NCI-H82 (cell line): ENCODE results near the gene TRAPPC2L.
"Not testable (repeated sequence)": the region's sequence is repeated elsewhere in the genome, so short reads cannot be mapped to it uniquely, and the experiment has no call there.

Experiments
- DNase-seq: peaks from one replicate; lab custom pipeline; 2025; lab: John Stamatoyannopoulos, UW

The TRAPPC2L gene

GRCh38 chr16:88818575-88818874 is 38.4 kb upstream of the TRAPPC2L start:
- DNase-seq = no peak

- no peak for DNase-seq
Measured at GRCh38 chr16:88819126-88819525, 37.8 kb upstream of the TRAPPC2L start.

- peak; percentile 13 for DNase-seq
Measured at GRCh38 chr16:88820385-88821025, 36.4 kb upstream of the TRAPPC2L start.

- peak; percentile 18 for DNase-seq
Measured at GRCh38 chr16:88821168-88821850, 35.6 kb upstream of the TRAPPC2L start.

GRCh38 chr16:88822281-88823040 is 34.5 kb upstream of the TRAPPC2L start:
- no peak for DNase-seq

- not testable (repeated sequence) for DNase-seq
Measured at GRCh38 chr16:88823646-88824045, 33.3 kb upstream of the TRAPPC2L start.

GRCh38 chr16:88824256-88825077 is 32.5 kb upstream of the TRAPPC2L start:
- DNase-seq = no peak

- DNase-seq = no peak
Measured at GRCh38 chr16:88825146-88825545, 31.8 kb upstream of the TRAPPC2L start.

GRCh38 chr16:88826070-88826840 is 30.7 kb upstream of the TRAPPC2L start:
- no peak for DNase-seq

GRCh38 chr16:88827727-88828126 is 29.2 kb upstream of the TRAPPC2L start:
- no peak for DNase-seq

- DNase-seq = no peak
Measured at GRCh38 chr16:88828711-88829110, 28.2 kb upstream of the TRAPPC2L start.

GRCh38 chr16:88830258-88830657 is 26.7 kb upstream of the TRAPPC2L start:
- DNase-seq = no peak

- no peak for DNase-seq
Measured at GRCh38 chr16:88830783-88831182, 26.1 kb upstream of the TRAPPC2L start.

- no peak for DNase-seq
Measured at GRCh38 chr16:88831838-88832237, 25.1 kb upstream of the TRAPPC2L start.

- DNase-seq = no peak
Measured at GRCh38 chr16:88833086-88833485, 23.8 kb upstream of the TRAPPC2L start.

- DNase-seq = no peak
Measured at GRCh38 chr16:88834670-88835069, 22.3 kb upstream of the TRAPPC2L start.

GRCh38 chr16:88835383-88835782 is 21.5 kb upstream of the TRAPPC2L start:
- DNase-seq = no peak

- DNase-seq = no peak
Measured at GRCh38 chr16:88835818-88836217, 21.1 kb upstream of the TRAPPC2L start.

- DNase-seq = no peak
Measured at GRCh38 chr16:88836791-88837190, 20.1 kb upstream of the TRAPPC2L start.

- DNase-seq = no peak
Measured at GRCh38 chr16:88837806-88838205, 19.1 kb upstream of the TRAPPC2L start.

GRCh38 chr16:88838566-88838965 is 18.4 kb upstream of the TRAPPC2L start:
- no peak for DNase-seq
